Measurements from ENCODE around the gene GLRA3.

DNA sequence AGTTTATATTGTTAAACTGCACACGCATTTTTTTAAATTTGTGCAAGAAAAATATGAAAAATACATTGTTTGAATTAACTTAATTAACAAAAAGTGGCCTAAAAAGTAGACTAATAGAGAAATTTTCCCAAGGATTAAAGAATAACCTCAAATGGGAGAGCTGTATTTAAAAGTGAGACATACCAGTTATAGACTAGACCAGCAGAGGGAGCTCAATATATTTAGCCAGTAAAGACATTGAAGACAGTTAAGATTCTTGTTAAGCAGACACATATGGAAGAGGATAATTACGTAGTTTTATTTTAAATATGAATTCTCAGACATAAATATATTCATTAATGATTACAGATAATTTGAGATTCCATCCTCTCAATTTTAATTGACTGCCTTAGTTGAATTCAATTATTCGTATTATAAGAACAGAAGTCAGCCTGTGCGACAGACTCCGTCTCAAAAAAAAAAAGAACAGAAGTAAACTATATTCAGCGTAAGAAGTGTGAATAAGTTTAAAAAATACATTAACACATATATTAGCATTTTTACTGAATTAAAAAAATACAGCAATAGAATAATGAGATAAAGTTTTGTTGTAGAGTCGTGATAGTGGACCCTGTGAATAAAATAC, 64.8 kb downstream of the GLRA3 start:
- TF ChIP-seq EZH2 (IDR thresholded peaks at IDR 0.05; ENCODE audit: borderline replicate concordance, insufficient read depth, low read length, poor library complexity, severe bottlenecking) (no peak), POLR2AphosphoS5 (IDR thresholded peaks at IDR 0.05) (no peak)
- TF ChIP-seq, protein P1, sequence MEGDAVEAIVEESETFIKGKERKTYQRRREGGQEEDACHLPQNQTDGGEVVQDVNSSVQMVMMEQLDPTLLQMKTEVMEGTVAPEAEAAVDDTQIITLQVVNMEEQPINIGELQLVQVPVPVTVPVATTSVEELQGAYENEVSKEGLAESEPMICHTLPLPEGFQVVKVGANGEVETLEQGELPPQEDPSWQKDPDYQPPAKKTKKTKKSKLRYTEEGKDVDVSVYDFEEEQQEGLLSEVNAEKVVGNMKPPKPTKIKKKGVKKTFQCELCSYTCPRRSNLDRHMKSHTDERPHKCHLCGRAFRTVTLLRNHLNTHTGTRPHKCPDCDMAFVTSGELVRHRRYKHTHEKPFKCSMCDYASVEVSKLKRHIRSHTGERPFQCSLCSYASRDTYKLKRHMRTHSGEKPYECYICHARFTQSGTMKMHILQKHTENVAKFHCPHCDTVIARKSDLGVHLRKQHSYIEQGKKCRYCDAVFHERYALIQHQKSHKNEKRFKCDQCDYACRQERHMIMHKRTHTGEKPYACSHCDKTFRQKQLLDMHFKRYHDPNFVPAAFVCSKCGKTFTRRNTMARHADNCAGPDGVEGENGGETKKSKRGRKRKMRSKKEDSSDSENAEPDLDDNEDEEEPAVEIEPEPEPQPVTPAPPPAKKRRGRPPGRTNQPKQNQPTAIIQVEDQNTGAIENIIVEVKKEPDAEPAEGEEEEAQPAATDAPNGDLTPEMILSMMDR (IDR thresholded peaks at IDR 0.05; ENCODE audit: poor library complexity, severe bottlenecking), result peak; percentile 76
